Measurements from ENCODE around the gene COX5A.
A peak's percentile ranks its signal among the peaks of the same experiment; 100 is the strongest.
"Not testable (repeated sequence)": the region's sequence is repeated elsewhere in the genome, so short reads cannot be mapped to it uniquely, and the experiment has no call there.

Gene COX5A

GRCh38 chr15:74951006-74951405 is 13.1 kb upstream of the COX5A start:
- Histone ChIP-seq H3K27ac (replicated peaks) (no peak overlapping the region), H3K4me3 (replicated peaks; ENCODE audit: insufficient read depth, low read length) (no peak overlapping the region), H3K27me3 (ENCODE audit: insufficient read depth, poor library complexity, severe bottlenecking) (no peaks in the 10 kb centered on the region)
- TF ChIP-seq POLR2AphosphoS5 (IDR thresholded peaks at IDR 0.05; ENCODE audit: low read depth) (no peak), SPI1 (IDR thresholded peaks at IDR 0.05; ENCODE audit: borderline replicate concordance, low read depth) (no peak), CTCF (IDR thresholded peaks at IDR 0.05; ENCODE audit: insufficient read depth, low read length) (no peak), GABPA (IDR thresholded peaks at IDR 0.05; ENCODE audit: low read depth) (no peak), REST (IDR thresholded peaks at IDR 0.05; ENCODE audit: insufficient replicate concordance, low read depth) (no peak)
- DNase-seq (ENCODE audit: low read depth in 1 of 2, low spot score in 1 of 2), result no peak

GRCh38 chr15:74950078-74950908 is 12.4 kb upstream of the COX5A start:
- no peak overlapping the region for H3K27ac ChIP-seq (replicated peaks)
- H3K4me3 ChIP-seq (replicated peaks; ENCODE audit: insufficient read depth, low read length), result no peak overlapping the region
- peak in 1 of 2 experiments; percentile 79 for DNase-seq (ENCODE audit: low read depth in 1 of 2, low spot score in 1 of 2)
- TF ChIP-seq CTCF (IDR thresholded peaks at IDR 0.05; ENCODE audit: insufficient read depth, low read length) (peak; percentile 99), GABPA (IDR thresholded peaks at IDR 0.05; ENCODE audit: low read depth) (no peak)
- H3K27me3 ChIP-seq (ENCODE audit: insufficient read depth, poor library complexity, severe bottlenecking), result no peaks in the 10 kb centered on the region

- peak overlapping the region; percentile 99 for H3K27ac ChIP-seq (replicated peaks)
- H3K4me3 ChIP-seq (replicated peaks; ENCODE audit: insufficient read depth, low read length), result peak overlapping the region; percentile 55
- TF ChIP-seq REST (IDR thresholded peaks at IDR 0.05; ENCODE audit: insufficient replicate concordance, low read depth) (no peak), POLR2AphosphoS5 (IDR thresholded peaks at IDR 0.05; ENCODE audit: low read depth) (no peak), GABPA (IDR thresholded peaks at IDR 0.05; ENCODE audit: low read depth) (no peak), CTCF (IDR thresholded peaks at IDR 0.05; ENCODE audit: insufficient read depth, low read length) (no peak), SPI1 (IDR thresholded peaks at IDR 0.05; ENCODE audit: borderline replicate concordance, low read depth) (no peak)
- H3K27me3 ChIP-seq (ENCODE audit: insufficient read depth, poor library complexity, severe bottlenecking), result no peaks in the 10 kb centered on the region
- peak in 1 of 2 experiments; percentile 40 for DNase-seq (ENCODE audit: low read depth in 1 of 2, low spot score in 1 of 2)
Measured at GRCh38 chr15:74937272-74937589, 642 bp downstream of the COX5A start.

GRCh38 chr15:74935193-74935592 is 2.7 kb downstream of the COX5A start:
- not testable (repeated sequence) for H3K27ac ChIP-seq (replicated peaks); DNase-seq (ENCODE audit: low read depth in 1 of 2, low spot score in 1 of 2); H3K27me3 ChIP-seq (ENCODE audit: insufficient read depth, poor library complexity, severe bottlenecking); H3K4me3 ChIP-seq (replicated peaks; ENCODE audit: insufficient read depth, low read length)
